Stimulated activated naive CD4-positive, alpha-beta T cell (primary cell): ENCODE data around the gene COL15A1.

ENCODE experiments used
- DNase-seq, 6 experiments: peaks; one replicate each; lab custom pipeline; 2025; lab: John Stamatoyannopoulos, UW

The COL15A1 gene

GRCh38 chr9:99056886-99057664 is 113.4 kb downstream of the COL15A1 start:
- no peak for DNase-seq

GRCh38 chr9:99057665-99058625 is 114.2 kb downstream of the COL15A1 start:
- peak; percentile 22 to 89 (median 62) for DNase-seq

- DNase-seq = peak in 2 of 6 experiments; percentile 26 to 38
These were observed 115.5 kb downstream of the COL15A1 start for GRCh38 chr9:99058964-99059921.

GRCh38 chr9:99060621-99061020 is 116.9 kb downstream of the COL15A1 start:
- DNase-seq = no peak

DNA sequence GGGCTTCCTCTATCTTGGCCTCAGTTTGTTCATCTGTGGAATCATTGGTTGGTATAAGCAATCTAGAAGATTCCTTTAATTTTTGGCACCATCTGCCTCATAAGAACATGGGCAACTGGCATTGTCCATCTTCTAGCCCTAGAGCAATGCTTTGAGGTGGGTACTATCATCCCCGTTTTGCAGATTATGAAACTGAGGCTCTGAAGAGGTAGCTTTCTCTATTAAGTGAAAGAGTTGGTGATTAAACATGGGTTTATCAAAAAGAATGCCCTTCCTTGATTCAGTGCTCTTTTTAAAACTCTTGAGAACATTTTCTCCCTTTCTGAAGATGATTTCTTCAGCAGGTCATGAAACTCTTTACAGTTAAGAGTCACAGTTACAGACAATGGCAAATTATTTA is 118.8 kb downstream of the COL15A1 start:
- no peak for DNase-seq

DNA sequence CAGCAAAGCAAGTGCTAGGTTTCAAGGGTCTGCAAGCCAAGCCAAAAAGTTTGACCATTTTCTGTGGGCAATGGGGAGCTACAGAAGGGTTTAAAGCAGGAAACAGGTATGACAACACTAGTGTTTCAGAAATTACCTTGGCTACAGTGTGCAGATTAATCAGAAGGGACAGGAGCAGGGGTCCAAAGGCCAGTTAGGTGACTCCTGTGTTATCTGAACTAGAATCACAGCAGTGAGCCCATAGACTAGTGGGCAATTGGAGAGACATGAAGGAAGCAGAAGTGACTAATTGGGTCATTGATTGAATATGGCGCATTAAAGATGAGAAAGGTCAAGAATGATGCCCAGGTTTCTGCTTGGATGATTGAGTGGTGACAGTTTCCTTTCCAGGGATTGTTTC is 119.8 kb downstream of the COL15A1 start:
- DNase-seq = no peak

DNA sequence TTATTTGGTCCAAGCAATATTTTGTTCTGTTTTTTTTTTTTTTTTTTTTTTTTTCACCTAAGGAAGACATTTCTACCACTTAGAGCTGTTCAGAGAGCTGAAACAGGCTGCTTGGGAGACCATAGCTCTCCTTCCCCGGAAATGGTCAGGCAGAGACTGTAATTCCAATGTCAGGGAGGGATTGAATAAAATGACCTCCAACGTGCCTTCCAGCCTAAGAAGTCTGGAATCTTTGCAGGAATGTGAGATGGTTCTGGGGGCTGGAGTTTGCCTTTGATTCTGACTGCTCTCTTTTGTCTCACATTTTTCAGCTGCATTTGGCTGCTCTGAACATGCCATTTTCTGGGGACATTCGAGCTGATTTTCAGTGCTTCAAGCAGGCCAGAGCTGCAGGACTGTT is 122.9 kb downstream of the COL15A1 start:
- DNase-seq = no peak

DNA sequence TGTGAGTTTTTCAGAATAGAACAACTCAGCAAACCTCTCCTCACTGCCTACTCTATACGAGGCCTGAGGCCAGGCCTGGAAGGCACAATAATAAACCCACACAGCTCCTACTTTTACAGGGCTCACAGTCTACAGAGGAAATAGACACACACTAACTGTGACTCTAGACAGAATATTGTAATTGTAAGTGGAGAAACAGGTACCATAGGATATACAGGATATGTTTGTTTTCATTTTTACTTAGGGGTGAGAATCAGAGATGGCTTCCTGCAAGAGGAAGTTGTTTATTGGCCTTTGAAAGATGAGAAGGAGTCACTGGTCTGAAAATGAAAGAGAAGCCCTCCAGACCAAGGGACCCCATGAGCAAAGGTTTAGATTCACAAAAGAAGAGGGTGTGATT is 125.4 kb downstream of the COL15A1 start:
- DNase-seq = peak in 1 of 6 experiments; percentile 28

DNA sequence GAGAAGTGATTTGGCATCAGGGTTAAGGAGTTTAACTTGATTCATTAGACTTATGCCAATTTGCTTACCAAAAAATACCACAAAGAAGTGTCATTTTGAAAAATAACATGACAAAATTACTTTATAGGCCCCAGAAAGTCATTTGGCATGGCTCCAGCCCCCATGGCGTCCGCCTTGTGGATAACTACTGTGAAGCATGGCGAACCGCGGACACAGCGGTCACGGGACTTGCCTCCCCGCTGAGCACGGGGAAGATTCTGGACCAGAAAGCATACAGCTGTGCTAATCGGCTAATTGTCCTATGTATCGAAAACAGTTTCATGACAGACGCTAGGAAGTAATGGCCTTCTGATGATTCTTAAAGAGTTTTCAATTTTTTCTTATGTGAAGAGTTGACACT is 125.8 kb downstream of the COL15A1 start:
- no peak for DNase-seq

DNA sequence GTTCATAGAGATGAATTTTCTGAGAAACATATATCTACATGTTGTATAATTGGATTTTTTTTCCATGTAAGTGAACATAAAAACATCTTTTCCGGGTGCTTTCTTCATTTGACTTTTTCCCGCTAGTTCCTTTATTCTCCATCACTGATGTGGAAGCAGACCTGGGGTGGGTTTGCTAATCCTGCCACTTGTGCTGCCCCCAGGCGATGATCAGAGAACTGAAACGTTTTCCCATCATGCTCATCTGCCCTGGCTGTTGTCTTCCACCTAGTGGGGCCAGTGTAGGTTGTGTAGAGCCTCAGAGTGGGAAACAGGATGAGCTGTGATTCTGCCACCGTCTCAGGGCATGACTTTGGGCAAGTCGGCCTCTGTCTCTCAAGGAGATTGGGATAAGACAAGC is 127.0 kb downstream of the COL15A1 start:
- DNase-seq = no peak

DNA sequence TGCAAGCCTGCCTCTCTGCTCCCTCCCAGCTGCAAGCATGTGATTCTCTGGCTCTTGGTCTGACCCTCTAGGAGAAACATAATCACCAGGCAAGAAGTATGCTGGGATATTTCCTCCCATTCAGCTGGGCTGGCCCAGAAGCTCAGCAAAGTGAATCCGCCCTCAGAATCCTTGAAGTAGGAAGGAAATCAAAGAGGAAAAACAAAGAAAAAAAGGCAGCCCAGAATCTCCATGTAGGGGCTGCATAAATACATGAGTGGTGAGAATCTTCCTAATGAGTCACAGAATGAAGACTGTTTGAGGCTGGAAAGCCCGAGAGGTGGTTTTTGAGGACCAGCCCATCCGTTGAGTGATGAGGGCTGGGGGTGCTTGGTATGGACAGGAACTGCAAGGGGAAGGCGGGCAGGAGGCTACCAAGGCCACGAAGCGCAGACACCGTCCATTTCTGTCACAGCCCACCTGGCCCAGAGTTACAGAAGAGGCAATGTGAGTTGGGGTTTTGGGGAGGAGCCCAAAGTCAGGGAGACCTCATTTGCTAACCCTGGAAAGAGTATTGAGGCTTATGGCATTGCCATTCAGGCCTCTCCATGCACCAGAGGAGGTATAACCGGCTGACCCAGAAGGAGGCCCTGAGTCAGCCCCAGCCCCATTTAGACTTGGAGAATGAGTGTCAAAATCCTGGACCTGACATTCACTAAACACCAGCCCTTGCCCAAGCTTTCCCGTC is 127.8 kb downstream of the COL15A1 start:
- DNase-seq = no peak

GRCh38 chr9:99072040-99072394 is 128.3 kb downstream of the COL15A1 start:
- DNase-seq = no peak

DNA sequence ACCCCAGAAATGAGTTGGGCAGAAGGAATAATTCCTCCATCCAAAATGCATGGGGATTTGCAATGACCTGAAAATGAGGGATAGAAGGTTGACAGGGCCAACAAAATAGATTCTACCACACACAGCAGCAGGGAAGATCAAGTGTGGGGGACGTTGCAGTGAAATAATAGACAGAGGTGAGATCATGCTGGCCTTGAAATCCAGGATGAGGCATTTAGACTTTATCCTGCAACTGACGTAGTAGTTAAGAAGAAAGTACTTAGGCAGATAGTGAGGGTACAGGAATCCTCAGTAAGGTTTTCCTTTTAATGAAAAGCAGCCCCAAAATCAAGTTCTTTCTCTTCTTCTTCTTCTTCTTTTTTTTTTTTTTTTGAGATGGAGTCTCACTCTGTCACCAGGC is 129.6 kb downstream of the COL15A1 start:
- no peak for DNase-seq

DNA sequence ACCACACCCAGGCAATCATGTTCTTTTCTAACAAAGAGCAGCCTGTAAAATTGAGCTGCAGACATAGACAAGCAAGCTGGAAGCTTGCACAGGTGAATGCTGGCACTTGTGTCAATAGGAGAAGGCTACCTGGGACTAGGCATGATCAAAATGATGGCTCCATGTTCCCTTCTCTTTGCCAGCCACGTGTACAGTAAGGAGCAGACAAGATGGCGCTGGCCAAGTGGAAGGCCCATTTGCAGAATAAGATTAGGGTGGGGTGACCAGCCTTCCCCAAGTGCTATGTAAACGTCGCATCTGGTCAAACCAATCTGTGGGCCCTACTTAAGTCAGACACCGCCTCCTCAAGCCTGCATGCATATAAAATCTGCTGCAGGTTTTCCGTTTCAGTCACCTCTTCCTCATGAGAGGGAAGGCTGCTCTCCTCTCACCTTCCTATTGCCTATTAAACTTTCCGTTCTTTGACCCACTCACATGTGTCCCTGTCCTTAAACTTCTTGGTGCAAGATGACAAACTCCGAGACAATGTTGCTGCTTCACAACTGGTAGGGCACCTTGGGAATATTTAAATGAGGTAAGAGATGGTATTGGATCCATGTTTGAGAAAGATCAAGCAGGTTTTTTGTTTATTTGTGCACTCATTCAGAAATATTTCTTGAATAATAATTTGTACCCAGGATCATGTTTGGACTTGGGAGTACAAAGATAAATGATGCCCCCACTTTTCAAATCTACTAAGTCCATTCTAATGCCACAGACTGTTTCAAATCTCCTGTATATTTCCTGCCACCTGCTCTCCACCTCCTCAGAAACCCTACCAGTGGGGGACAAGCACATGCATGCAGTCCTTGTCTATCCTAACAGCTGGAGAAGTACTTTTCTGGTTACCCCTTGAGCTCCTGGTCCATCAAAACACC is 130.5 kb downstream of the COL15A1 start:
- no peak for DNase-seq

DNA sequence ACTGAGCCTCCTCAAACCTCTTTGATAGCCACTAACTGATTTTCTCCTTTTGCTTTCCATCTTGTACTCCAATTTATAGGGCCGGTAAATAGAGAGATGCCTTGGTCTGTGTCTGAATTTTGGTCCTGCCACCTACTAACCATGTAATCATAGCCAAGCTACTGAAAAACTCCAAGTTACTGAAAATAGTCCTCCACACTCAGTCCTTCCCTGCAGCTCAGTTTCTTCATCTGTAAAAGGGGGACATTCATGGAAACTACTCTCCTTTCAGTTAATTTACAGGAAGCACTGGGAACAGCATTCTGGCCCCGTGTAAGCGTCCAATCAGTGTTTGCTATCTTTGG is 131.2 kb downstream of the COL15A1 start:
- no peak for DNase-seq

DNA sequence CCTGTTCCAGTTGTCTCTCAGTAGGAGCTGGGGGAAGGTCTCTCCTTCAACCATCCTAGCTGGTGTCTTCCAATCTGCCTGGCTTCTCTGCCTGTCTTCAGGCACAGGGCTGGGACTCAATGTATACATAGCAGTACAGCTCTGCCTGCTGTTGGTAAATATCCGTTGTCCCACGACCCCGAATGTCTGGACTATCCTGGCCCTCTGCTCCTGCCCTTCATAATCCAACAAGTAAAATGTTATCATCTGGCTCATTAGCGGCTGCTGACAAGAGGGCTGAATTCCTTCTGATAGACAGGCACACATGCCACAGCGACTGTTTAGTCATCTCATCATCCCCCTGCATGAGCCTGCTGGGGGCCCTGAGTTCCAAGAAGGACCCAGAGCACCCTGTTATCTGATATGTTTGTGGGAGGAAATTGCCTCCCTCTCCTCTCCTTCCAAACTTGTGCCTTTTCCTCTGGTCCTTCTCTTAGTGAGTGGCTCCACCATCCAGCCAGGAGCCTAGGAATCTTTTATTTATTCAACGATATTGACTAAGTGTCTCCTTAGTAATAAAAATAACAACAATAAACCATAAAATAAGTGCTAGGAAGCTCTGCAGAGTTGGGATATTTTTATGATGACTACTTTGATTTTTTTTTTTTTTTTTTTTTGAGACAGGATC is 131.7 kb downstream of the COL15A1 start:
- no peak for DNase-seq

DNA sequence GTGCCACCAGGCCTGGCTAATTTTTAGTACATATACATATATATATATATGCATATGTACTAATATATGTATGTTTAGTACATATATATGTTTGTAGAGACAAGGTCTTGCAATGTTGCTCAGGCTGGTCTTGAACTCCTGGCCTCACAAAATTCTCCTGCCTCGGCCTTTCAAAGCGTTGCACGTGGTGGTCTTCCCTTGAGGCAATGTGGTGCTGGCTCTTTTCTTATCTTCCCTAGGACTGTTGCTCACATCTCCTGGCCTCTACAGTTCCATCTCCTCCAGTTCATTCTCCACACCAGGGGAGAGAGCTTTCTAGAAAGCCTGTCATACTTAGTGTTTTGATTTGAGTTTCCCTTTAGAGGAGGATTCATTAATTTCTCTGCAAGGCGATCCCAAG is 132.3 kb downstream of the COL15A1 start:
- DNase-seq = no peak

DNA sequence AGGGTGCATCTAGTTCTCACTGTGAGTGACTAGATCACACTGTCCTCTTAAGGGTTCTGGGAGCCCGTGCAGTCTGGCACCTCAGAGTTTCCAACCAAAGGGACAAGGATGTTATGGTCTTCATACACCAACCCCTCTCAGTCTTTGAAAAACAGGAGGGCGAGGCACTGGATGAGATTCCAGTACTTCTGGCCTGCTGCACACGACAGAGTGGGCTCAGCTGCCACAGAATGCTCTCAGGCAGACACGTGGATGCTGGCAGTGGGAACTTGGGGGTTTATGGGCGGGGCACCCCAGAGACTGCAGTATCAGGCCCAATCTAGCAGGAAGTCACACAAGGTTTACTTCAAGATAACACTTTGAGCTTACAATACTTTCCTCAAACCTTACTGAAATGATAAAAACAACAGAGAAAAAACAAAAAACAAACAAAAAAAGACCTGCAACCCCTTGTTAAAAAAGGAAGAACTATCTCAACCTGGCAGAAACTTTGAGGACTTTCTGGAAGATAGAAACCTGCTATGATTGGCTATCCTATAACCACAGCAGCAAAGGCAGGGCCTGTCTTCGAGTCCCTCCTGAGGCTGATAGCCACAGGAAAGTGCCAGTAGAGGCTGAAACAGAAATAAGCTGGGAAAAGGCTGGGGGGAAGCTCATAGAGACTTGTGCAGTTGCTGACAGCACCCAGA is 132.9 kb downstream of the COL15A1 start:
- DNase-seq = peak in 5 of 6 experiments; percentile 14 to 44 (median 26)

DNA sequence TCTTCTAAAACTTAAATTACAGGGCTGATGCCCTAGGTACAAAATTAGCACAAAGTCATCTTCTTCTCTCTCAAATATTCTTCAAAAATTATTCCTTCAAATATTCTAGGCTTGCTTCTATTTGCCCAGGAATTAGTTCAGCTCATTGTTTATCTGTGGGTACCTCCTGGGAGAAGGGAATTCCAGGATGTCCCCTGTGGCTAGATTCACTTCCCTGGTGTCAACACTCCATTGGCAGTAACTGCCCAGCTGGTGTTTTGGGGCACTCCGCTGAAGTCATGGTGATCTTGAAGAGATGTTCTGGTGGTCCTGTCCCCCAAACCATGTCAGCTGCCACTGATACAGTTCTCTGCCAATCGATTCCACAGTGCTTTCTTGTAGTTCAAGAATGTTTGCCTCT is 135.0 kb downstream of the COL15A1 start:
- no peak for DNase-seq
